ENCODE measurements around the gene ATRN.

ATRN gene

DNA sequence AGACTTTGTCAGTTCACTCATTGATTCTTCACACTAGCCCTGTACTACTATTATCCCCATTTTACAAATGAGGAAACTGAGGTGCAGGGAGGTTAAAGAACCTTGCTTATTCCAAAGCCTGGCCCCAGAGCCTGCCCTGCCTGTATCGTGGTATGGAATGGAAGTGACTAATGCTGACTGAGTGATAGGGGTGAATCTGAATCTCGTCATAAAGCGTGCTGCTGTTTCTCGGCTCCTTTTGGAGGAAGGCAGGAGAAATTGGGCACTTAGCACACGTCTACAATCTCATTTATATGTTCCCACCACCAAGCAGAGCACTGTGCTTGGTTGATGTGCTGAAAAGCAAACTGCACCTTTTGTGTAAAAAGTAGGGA is 175.2 kb downstream of the ATRN start:
- no peaks in the 10 kb centered on the region for H3F3A ChIP-seq (ENCODE audit: insufficient read depth, low read length)
- H3K9me2 ChIP-seq (ENCODE audit: low read depth, low read length) = no peaks in the 10 kb centered on the region
- TF ChIP-seq EZH2 (IDR thresholded peaks at IDR 0.05; ENCODE audit: borderline replicate concordance, low read length) = no peak
- no peak for TF ChIP-seq CTCF (IDR thresholded peaks at IDR 0.05; ENCODE audit: low read length)
- no peak overlapping the region for H3K9ac ChIP-seq (ENCODE audit: low read length)
- peaks cover 4% of the 10 kb centered on the region for H3K4me1 ChIP-seq (ENCODE audit: insufficient read depth, low read length, severe bottlenecking)
- H3K36me3 ChIP-seq (ENCODE audit: insufficient read depth, low read length) = no peaks in the 10 kb centered on the region
- H3K4me3 ChIP-seq (ENCODE audit: low read depth, low read length, poor library complexity, severe bottlenecking) = no peak overlapping the region
- no peaks in the 10 kb centered on the region for H3K9me3 ChIP-seq (ENCODE audit: low read length)
- no peaks in the 10 kb centered on the region for H4K20me1 ChIP-seq (ENCODE audit: insufficient read depth, low read length)
- no peak overlapping the region for H3K4me2 ChIP-seq (ENCODE audit: low read length)
- H2AFZ ChIP-seq (ENCODE audit: low read length) = no peak overlapping the region
- H3K27me3 ChIP-seq (ENCODE audit: insufficient read depth, low read length) = no peaks in the 10 kb centered on the region; the same call in 1 of the 2 replicates
- no peaks in the 10 kb centered on the region for H3K79me2 ChIP-seq (ENCODE audit: insufficient read depth, low read length)
- no peak overlapping the region for H3K27ac ChIP-seq (ENCODE audit: low read depth, low read length, poor library complexity, severe bottlenecking)

- H3K4me2 ChIP-seq (ENCODE audit: low read length) = no peak overlapping the region
These were observed 175.8 kb downstream of the ATRN start for GRCh38 chr20:3646651-3647050.

DNA sequence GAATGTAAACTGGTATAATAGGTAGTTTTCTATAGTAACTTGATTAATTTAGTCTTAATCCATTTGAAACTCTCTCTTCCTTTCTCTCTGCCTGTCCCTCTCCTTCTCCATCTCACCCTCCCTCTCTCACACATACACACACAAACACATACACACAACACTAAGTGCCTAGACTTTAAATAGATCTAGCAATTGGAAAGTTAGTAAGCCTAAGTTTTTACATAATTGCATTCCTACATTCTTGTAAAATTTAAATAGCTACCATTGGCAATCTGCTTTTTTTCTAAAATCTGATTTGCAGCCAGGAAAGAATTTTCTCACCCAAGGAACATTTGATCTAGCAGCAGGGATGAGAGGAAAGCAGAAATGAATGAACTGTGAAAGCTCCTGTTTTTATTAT is 176.7 kb downstream of the ATRN start:
- Histone ChIP-seq H2AFZ (ENCODE audit: low read length) (no peak overlapping the region), H3K4me2 (ENCODE audit: low read length) (no peak overlapping the region), H3F3A (ENCODE audit: insufficient read depth, low read length) (no peaks in the 10 kb centered on the region), H3K79me2 (ENCODE audit: insufficient read depth, low read length) (no peaks in the 10 kb centered on the region), H3K4me3 (ENCODE audit: low read depth, low read length, poor library complexity, severe bottlenecking) (no peak overlapping the region), H3K27me3 (ENCODE audit: insufficient read depth, low read length) (no peaks in the 10 kb centered on the region; the same call in 1 of the 2 replicates), H3K27ac (ENCODE audit: low read depth, low read length, poor library complexity, severe bottlenecking) (no peak overlapping the region), H4K20me1 (ENCODE audit: insufficient read depth, low read length) (no peaks in the 10 kb centered on the region), H3K4me1 (ENCODE audit: insufficient read depth, low read length, severe bottlenecking) (peaks cover 18% of the 10 kb centered on the region), H3K9me3 (ENCODE audit: low read length) (no peaks in the 10 kb centered on the region), H3K36me3 (ENCODE audit: insufficient read depth, low read length) (no peaks in the 10 kb centered on the region), H3K9me2 (ENCODE audit: low read depth, low read length) (no peaks in the 10 kb centered on the region), H3K9ac (ENCODE audit: low read length) (no peak overlapping the region)
- no peak for TF ChIP-seq CTCF (IDR thresholded peaks at IDR 0.05; ENCODE audit: low read length)
- no peak for TF ChIP-seq EZH2 (IDR thresholded peaks at IDR 0.05; ENCODE audit: borderline replicate concordance, low read length)

More at GRCh38 chr20:3646651-3647050, 175.8 kb downstream of the ATRN start:
- Histone ChIP-seq H3K9ac (ENCODE audit: low read length) (no peak overlapping the region), H3K9me3 (ENCODE audit: low read length) (no peaks in the 10 kb centered on the region), H3K4me1 (ENCODE audit: insufficient read depth, low read length, severe bottlenecking) (peaks cover 10% of the 10 kb centered on the region), H2AFZ (ENCODE audit: low read length) (no peak overlapping the region), H3K27me3 (ENCODE audit: insufficient read depth, low read length) (no peaks in the 10 kb centered on the region; the same call in 1 of the 2 replicates), H4K20me1 (ENCODE audit: insufficient read depth, low read length) (no peaks in the 10 kb centered on the region), H3K79me2 (ENCODE audit: insufficient read depth, low read length) (no peaks in the 10 kb centered on the region), H3K27ac (ENCODE audit: low read depth, low read length, poor library complexity, severe bottlenecking) (no peak overlapping the region), H3F3A (ENCODE audit: insufficient read depth, low read length) (no peaks in the 10 kb centered on the region), H3K4me3 (ENCODE audit: low read depth, low read length, poor library complexity, severe bottlenecking) (no peak overlapping the region), H3K36me3 (ENCODE audit: insufficient read depth, low read length) (no peaks in the 10 kb centered on the region), H3K9me2 (ENCODE audit: low read depth, low read length) (no peaks in the 10 kb centered on the region)
- TF ChIP-seq CTCF (IDR thresholded peaks at IDR 0.05; ENCODE audit: low read length) (no peak), EZH2 (IDR thresholded peaks at IDR 0.05; ENCODE audit: borderline replicate concordance, low read length) (no peak)

Data from OCI-LY1 (cell line).